OCI-LY1 (cell line): Measurements from ENCODE around the gene PODXL2.

Source experiments
- H2AFZ ChIP-seq: fragments of 200-600 bp; sonication (generic), shearing (Covaris generic); 2 replicates; pipeline ENCODE4 v1.6.0; 2014; ENCODE audit warnings: antibody characterized with exemption, mild to moderate bottlenecking, low read length
- H3F3A ChIP-seq: fragments of 200-600 bp; sonication (generic), shearing (Covaris generic); 2 replicates; pipeline ENCODE4 v1.6.0; 2014; ENCODE audit warnings: mild to moderate bottlenecking, antibody characterized with exemption, low read length, moderate library complexity; ENCODE audit not compliant: insufficient read depth
- H3K27ac ChIP-seq: fragments of 200-600 bp; sonication (generic); 2 replicates; pipeline ENCODE4 v1.5.1; 2014; ENCODE audit warnings: low read length, mixed run types, mild to moderate bottlenecking, low read depth; ENCODE audit not compliant: poor library complexity, severe bottlenecking
- H3K27me3 ChIP-seq: fragments of 200-600 bp; sonication (generic); 2 replicates; pipeline ENCODE4 v1.6.0; 2014; ENCODE audit warnings: antibody characterized with exemption, mild to moderate bottlenecking, low read length, moderate library complexity; ENCODE audit not compliant: insufficient read depth
- H3K36me3 ChIP-seq: fragments of 200-600 bp; sonication (generic); 2 replicates; pipeline ENCODE4 v1.6.1; 2014; ENCODE audit warnings: mild to moderate bottlenecking, antibody characterized with exemption, low read length, moderate library complexity, mixed read lengths; ENCODE audit not compliant: insufficient read depth
- H3K4me1 ChIP-seq: fragments of 200-600 bp; sonication (generic); 2 replicates; pipeline ENCODE4 v1.5.1; 2014; ENCODE audit warnings: mild to moderate bottlenecking, low read length, moderate library complexity; ENCODE audit not compliant: insufficient read depth, severe bottlenecking
- H3K4me2 ChIP-seq: fragments of 200-600 bp; sonication (generic), shearing (Covaris generic); 2 replicates; pipeline ENCODE4 v1.6.1; 2014; ENCODE audit warnings: low read length
- H3K4me3 ChIP-seq: fragments of 200-600 bp; sonication (generic); 2 replicates; pipeline ENCODE4 v1.5.1; 2014; ENCODE audit warnings: low read length, low read depth, mild to moderate bottlenecking, mixed read lengths; ENCODE audit not compliant: poor library complexity, severe bottlenecking
- H3K79me2 ChIP-seq: fragments of 200-600 bp; shearing (Covaris generic); 2 replicates; pipeline ENCODE4 v1.6.1; 2016; ENCODE audit warnings: mixed run types, low read length, mixed read lengths; ENCODE audit not compliant: insufficient read depth
- H3K9ac ChIP-seq: fragments of 200-600 bp; sonication (generic), shearing (Covaris generic); 2 replicates; pipeline ENCODE4 v1.6.1; 2014; ENCODE audit warnings: mild to moderate bottlenecking, low read length, mixed read lengths
- H3K9me2 ChIP-seq: fragments of 200-600 bp; sonication (generic), shearing (Covaris generic); 2 replicates; pipeline ENCODE4 v1.6.1; 2014; ENCODE audit warnings: low read depth, mild to moderate bottlenecking, low read length, mixed read lengths
- H3K9me3 ChIP-seq: fragments of 200-600 bp; shearing (Covaris generic); 2 replicates; pipeline ENCODE4 v1.6.1; 2014; ENCODE audit warnings: low read length, mixed read lengths
- H4K20me1 ChIP-seq: fragments of 200-600 bp; sonication (generic), shearing (Covaris generic); 2 replicates; pipeline ENCODE4 v1.6.0; 2016; ENCODE audit warnings: mild to moderate bottlenecking, low read length; ENCODE audit not compliant: insufficient read depth
- EZH2 ChIP-seq: fragments of 200-600 bp; sonication (generic), shearing (Covaris generic); IDR thresholded peaks from 2 replicates; pipeline ENCODE4 v1.8.0; 2017; ENCODE audit warnings: borderline replicate concordance, mixed run types, mild to moderate bottlenecking, antibody characterized with exemption, low read length, moderate library complexity, mixed read lengths
- TF ChIP-seq, protein P1 (sequence below): fragments of 200-600 bp; sonication (generic), shearing (Covaris generic); IDR thresholded peaks from 2 replicates; pipeline ENCODE4 v1.5.1; 2017; ENCODE audit warnings: mild to moderate bottlenecking, antibody characterized with exemption, low read length, moderate library complexity, mixed read lengths

The PODXL2 gene

GRCh38 chr3:127612966-127613365 is 16.0 kb upstream of the PODXL2 start:
- Histone ChIP-seq H3K4me2 (no peak overlapping the region), H3K27ac (no peak overlapping the region), H3K9me2 (no peaks in the 10 kb centered on the region), H3K9ac (no peak overlapping the region), H3K4me1 (no peaks in the 10 kb centered on the region), H3K27me3 (no peaks in the 10 kb centered on the region), H3F3A (no peaks in the 10 kb centered on the region), H2AFZ (no peak overlapping the region), H3K79me2 (no peaks in the 10 kb centered on the region), H3K4me3 (no peak overlapping the region), H3K36me3 (peaks cover 96% of the 10 kb centered on the region), H4K20me1 (no peaks in the 10 kb centered on the region), H3K9me3 (no peaks in the 10 kb centered on the region)
- TF ChIP-seq EZH2, result no peak
- TF ChIP-seq, protein P1, sequence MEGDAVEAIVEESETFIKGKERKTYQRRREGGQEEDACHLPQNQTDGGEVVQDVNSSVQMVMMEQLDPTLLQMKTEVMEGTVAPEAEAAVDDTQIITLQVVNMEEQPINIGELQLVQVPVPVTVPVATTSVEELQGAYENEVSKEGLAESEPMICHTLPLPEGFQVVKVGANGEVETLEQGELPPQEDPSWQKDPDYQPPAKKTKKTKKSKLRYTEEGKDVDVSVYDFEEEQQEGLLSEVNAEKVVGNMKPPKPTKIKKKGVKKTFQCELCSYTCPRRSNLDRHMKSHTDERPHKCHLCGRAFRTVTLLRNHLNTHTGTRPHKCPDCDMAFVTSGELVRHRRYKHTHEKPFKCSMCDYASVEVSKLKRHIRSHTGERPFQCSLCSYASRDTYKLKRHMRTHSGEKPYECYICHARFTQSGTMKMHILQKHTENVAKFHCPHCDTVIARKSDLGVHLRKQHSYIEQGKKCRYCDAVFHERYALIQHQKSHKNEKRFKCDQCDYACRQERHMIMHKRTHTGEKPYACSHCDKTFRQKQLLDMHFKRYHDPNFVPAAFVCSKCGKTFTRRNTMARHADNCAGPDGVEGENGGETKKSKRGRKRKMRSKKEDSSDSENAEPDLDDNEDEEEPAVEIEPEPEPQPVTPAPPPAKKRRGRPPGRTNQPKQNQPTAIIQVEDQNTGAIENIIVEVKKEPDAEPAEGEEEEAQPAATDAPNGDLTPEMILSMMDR, result no peak

DNA sequence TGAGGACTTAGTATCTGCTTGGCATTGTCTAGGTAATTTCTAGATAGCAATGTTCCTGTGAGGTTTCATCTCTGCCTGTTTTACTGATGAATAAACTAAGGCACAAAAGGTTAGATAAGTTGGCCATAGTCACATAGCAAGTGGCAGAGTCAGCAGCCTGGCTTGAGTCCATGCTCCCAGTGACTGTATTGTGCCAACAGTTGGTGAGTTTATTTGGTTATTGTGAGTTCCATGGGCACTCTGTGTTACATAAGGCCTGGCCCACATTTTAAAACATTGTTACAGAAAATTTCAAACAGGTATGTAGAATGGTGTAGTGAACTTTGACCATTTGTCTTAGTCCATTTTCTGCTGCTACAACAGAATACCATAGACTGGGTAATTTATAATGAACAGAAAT is 15.6 kb upstream of the PODXL2 start:
- H3K36me3 ChIP-seq, result peaks cover 96% of the 10 kb centered on the region
- H3K4me3 ChIP-seq, result no peak overlapping the region
- H4K20me1 ChIP-seq, result no peaks in the 10 kb centered on the region
- H3K4me1 ChIP-seq, result no peaks in the 10 kb centered on the region
- no peaks in the 10 kb centered on the region for H3F3A ChIP-seq
- no peak overlapping the region for H2AFZ ChIP-seq
- H3K27me3 ChIP-seq, result no peaks in the 10 kb centered on the region
- no peak overlapping the region for H3K4me2 ChIP-seq
- no peak for TF ChIP-seq EZH2
- TF ChIP-seq, protein P1, result no peak
- H3K27ac ChIP-seq, result no peak overlapping the region
- no peaks in the 10 kb centered on the region for H3K9me2 ChIP-seq
- no peaks in the 10 kb centered on the region for H3K9me3 ChIP-seq
- no peak overlapping the region for H3K9ac ChIP-seq
- H3K79me2 ChIP-seq, result no peaks in the 10 kb centered on the region

GRCh38 chr3:127614928-127615589 is 13.9 kb upstream of the PODXL2 start:
- Histone ChIP-seq H3K4me2 (no peak overlapping the region), H3K9ac (no peak overlapping the region), H3K27ac (no peak overlapping the region), H4K20me1 (no peaks in the 10 kb centered on the region), H2AFZ (no peak overlapping the region), H3K4me3 (no peak overlapping the region), H3K4me1 (no peaks in the 10 kb centered on the region), H3K27me3 (no peaks in the 10 kb centered on the region), H3K9me3 (no peaks in the 10 kb centered on the region), H3K9me2 (no peaks in the 10 kb centered on the region), H3F3A (no peaks in the 10 kb centered on the region), H3K79me2 (no peaks in the 10 kb centered on the region), H3K36me3 (peaks cover 96% of the 10 kb centered on the region)
- no peak for TF ChIP-seq EZH2
- TF ChIP-seq, protein P1, result no peak
